Activated CD4-positive, alpha-beta T cell treated with anti-CD3 and anti-CD28 coated beads, Interleukin-2, amount 50 U/mL, for 24 hours (primary cell): ENCODE results near the gene KRT78.
"Not testable (repeated sequence)": the region's sequence is repeated elsewhere in the genome, so short reads cannot be mapped to it uniquely, and the experiment has no call there.

Source experiments
- DNase-seq, 2 donors: peaks; one replicate each; pipeline ENCODE4 v3.0.0-alpha.2; 2020; ENCODE audit warnings: low read depth in 1 of 2, low spot score in 1 of 2

KRT78 gene

DNA sequence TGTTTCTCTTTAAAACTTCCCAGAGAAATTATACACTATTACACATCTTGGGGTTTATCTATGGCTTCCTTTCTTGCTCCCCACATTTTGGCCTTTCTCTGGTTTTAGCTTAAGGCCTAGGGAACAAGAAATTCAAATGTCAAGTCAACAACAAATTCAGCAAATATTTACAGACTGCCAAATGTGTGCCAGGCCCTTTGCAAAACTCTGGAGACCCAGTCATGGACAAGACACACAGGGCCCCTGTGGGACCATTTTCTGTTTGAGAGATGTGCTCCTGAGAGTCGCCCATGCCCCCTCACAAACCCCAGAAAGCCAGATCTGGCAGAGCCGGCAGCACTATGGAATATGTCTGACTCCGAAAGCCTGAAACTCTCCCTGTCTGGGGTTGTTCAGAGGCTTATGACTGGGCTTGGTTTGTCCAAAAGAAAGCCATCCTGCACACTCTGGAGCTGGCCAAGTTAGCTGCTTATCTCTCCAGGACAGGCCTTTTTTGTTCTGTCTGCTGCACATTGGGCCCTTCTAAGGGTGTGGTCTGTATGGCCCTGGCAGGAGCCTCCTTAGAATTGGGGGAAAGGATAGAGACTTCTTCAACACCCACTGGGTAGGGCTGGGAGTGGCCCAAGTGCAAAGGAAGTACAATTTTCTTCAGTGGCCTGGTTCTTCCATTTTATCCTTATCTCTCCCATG is 51.8 kb downstream of the KRT78 start:
- DNase-seq, result no peak

DNA sequence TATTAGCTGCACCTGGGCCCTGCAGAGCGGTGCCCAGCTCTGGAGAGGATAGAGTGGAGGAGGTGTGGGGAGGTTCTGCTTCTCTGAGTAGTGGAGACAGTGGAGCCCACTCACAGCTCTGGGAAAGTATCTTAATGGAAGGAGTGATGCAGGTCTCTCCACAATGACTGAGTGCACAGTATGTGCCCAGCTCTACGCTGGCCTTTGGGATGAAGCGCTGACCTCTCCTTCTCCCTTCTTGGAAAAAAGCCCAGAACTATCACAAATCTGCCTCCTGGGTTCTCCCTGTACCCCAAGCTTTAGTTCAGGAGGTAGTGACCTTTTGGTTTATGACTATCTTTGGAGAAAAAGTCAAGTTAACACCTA is 52.4 kb downstream of the KRT78 start:
- DNase-seq, result no peak

DNA sequence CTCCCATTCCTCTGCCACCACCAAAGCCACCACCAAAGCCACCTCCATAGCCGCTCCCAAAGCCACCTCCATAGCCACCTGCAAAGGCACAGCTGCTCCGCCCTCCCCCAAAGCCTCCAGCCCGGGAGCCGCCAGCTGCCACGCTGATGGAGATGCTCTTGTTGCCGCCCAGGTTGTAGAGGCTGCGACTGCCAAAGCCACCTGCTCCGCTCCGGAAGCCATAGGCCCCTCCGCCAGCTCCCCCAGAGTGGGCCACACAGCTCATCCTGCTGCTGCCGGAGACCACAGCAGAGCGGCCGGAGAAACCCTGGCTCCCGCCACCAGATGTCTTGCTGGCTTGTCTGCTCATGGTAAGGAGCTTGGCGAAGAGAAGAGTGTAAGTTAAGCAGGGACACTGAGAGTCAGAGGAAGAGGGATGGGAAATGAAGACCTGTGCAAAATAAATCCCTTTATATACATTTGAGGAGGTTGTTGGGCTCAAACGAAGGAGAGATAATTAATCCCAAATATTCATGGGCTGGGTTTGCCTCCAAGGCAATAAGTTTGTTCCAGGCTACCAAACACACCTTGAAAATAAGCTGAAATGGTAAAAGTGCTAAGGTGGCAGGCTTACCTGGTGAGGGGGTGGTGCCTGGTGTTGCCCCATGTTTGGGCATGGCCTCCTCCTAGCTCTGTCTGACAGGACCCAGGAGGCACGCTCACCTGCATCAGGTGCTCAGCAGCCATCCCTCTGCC is 52.9 kb downstream of the KRT78 start, which contains the start of gene KRT3:
Gene KRT3 (minus strand): TSS at position 424 of the 735 bp plus-strand sequence. CDS start 75 bp downstream, at position 349.
- no peak for DNase-seq

DNA sequence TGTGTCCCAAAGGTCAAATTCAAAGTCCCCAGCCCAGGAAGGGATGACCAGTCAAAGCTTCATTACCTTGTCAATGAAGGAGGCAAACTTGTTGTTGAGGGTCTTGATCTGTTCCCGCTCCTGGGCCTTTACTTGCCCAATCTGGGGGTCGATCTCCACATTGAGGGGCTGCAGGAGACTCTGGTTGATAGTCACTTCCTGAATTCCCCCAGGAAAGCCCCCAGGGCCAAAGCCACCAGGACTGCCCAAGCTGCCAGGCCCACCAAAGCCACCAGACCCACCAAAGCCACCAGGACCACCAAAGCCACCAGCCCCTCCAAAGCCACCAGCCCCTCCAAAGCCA is 53.5 kb downstream of the KRT78 start:
- not testable (repeated sequence) for DNase-seq

GRCh38 chr12:52794479-52795331 is 54.1 kb downstream of the KRT78 start:
- DNase-seq, result no peak

DNA sequence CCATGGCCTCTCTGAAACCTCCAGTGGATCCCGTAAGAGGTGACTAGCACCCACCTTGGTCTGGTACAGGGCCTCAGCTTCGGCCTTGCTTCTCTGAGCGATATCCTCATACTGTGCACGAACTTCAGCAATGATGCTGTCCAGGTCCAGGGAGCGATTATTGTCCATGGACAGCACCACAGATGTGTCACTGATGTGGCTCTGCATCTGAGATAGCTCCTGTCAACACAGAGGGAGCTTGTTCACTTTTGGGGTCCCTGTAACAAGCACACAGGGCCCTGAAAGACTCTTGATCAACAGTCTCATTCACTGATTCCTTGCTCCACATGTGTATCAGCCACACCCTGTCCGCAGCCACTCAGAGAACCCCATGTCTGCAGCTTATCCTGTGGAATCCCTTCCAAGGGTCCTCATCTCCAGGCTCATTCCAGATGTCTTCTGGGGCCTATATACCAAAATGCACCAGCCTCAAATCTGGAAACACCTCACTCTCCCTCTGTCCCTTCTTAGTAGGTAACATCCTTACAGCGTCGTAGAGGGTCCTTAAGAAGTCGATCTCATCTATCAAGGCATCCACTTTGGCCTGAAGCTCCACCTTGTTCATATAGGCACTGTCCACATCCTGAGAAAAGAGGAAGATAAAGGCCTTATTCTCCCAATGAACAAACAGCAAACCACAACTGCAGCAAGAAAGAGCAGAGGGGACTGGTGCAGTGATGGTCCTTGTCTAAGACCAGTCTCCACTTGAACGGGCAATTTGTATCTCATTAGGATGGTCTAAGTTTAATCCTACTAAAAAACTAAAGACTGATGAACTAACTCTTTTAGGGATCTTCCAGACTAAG is 56.4 kb downstream of the KRT78 start:
- no peak for DNase-seq

- no peak for DNase-seq
These were observed 57.3 kb downstream of the KRT78 start for GRCh38 chr12:52791271-52792184.

GRCh38 chr12:52790427-52791270 is 58.1 kb downstream of the KRT78 start:
- no peak for DNase-seq

- DNase-seq, result no peak
These were observed 59.0 kb downstream of the KRT78 start for GRCh38 chr12:52789637-52790426.

- no peak for DNase-seq
These were observed 59.7 kb downstream of the KRT78 start for GRCh38 chr12:52788876-52789636.

DNA sequence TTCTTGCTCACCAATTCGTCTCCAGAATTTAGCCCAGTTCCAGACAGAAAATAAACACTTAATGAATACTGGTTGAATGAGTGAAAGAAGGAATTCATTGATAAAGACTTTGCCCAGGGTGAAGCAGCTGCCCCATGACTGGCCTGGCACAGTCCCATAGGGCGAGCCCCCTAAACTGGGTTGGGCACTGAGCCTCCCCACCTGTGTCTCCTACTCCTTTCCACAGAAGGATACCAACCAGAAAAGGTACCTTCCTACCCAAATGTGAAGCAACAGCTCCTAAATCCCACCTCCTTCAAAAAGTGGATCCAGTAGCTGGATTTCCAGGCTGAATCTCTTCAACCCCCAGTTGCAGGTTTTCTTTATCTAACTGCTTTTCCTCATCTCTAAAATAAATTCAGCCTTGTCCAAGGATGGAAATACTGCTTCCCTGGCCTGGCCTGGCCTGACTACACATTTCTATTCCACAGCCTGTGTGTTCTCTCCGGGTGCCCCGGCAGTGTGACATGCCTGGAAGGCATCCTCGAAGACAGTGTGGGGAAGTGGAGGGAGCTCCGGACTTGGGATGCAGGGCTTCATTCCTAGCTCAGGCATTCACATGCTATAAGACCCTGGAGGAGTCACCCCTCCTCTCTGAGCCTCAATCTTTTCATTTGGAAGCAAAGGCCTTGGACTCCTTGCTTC is 60.5 kb downstream of the KRT78 start:
- DNase-seq, result no peak
